ENCODE results near the gene CHD8. TPM values are rescaled to one million over a fixed set of nuclear protein-coding genes. Genes with fewer than 3 reads are reported as not detected.

CHD8 gene
- total and polyA plus RNA-seq, 10 of the 15 experiments (the other 5 are each of a cell fraction or from before 2014, with no cell fraction given) = 20.2 to 79.5 (median 35.5) TPM

DNA sequence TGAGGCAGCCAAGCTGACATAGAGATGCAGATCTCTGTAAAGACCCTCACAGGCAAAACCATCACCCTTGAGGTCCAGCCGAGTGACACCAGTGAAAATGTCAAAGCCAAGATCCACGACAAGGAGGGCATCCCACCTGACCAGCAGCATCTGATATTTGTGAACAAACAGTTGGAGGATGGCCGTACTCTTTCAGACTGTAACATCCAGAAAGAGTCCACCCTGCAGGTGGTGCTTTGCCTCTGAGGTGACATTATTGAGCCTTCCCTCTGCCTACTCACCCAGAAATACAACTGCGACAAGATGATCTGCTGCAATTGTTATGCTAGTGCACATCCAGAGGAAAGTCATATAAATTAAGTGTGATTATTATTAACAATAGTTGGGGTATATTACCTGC is 57.0 kb downstream of the CHD8 start:
- 98% methylated on average over 4 of the region's 4 CpGs for WGBS (ENCODE audit: insufficient coverage, insufficient replicate concordance, low lambda C conversion rate, missing lambda C conversion rate)
- H3K9me3 ChIP-seq (replicated peaks; ENCODE audit: control insufficient read depth, insufficient read depth, low read length) = no peaks in the 10 kb centered on the region
- no peaks in the 10 kb centered on the region for H3K4me1 ChIP-seq (ENCODE audit: control insufficient read depth, insufficient read depth, low read length)
- H3K4me2 ChIP-seq (ENCODE audit: control insufficient read depth, insufficient read depth) = no peak overlapping the region
- H4K20me1 ChIP-seq (ENCODE audit: control insufficient read depth, insufficient read depth) = no peaks in the 10 kb centered on the region
- ChIA-PET RAD21 (ENCODE audit: unreplicated experiment) (no interaction called here), CTCF (no interaction called here), SMC1A (ENCODE audit: uncharacterized antibody, unreplicated experiment) (no interaction called here), POLR2A (no interaction called here)
- no peak overlapping the region for H3K27ac ChIP-seq (ENCODE audit: control insufficient read depth, insufficient read depth)
- H2AFZ ChIP-seq (ENCODE audit: control insufficient read depth, low read depth, low read length) = no peak overlapping the region
- DNase-seq (ENCODE audit: low read depth, low spot score) (no peak), ATAC-seq (no peak), FAIRE-seq (no peak)
- in situ Hi-C loops (cut with MboI) = no loop called here
- H3K27me3 ChIP-seq (replicated peaks in 1 of 2; ENCODE audit: control insufficient read depth in 2 of 2, insufficient read depth in 2 of 2, low read length in 1 of 2) = no peaks in the 10 kb centered on the region
- no peak for TF ChIP-seq SRF (IDR thresholded peaks at IDR 0.05; ENCODE audit: low read depth in 2 of 2, low read length in 2 of 2)
- no peak for TF ChIP-seq SUZ12 (IDR thresholded peaks at IDR 0.05; ENCODE audit: unreplicated experiment)
- TF ChIP-seq BRCA1 (IDR thresholded peaks at IDR 0.05; ENCODE audit: low read depth, low read length) = no peak
- no peak for TF ChIP-seq YY1 (IDR thresholded peaks at IDR 0.05; ENCODE audit: low read depth, low read length)
- TF ChIP-seq JUND (IDR thresholded peaks at IDR 0.05; ENCODE audit: low read depth, low read length) = no peak
- TF ChIP-seq ZZZ3 (IDR thresholded peaks at IDR 0.05; ENCODE audit: control insufficient read depth, insufficient read length, low read depth) = no peak
- no peak for TF ChIP-seq IKZF1 (conservative IDR thresholded peaks at IDR 0.05)
- TF ChIP-seq, protein P1, sequence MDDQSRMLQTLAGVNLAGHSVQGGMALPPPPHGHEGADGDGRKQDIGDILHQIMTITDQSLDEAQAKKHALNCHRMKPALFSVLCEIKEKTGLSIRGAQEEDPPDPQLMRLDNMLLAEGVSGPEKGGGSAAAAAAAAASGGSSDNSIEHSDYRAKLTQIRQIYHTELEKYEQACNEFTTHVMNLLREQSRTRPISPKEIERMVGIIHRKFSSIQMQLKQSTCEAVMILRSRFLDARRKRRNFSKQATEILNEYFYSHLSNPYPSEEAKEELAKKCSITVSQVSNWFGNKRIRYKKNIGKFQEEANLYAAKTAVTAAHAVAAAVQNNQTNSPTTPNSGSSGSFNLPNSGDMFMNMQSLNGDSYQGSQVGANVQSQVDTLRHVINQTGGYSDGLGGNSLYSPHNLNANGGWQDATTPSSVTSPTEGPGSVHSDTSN (IDR thresholded peaks at IDR 0.05; ENCODE audit: insufficient replicate concordance, low read depth, low read length) = no peak
- TF ChIP-seq EP300 (IDR thresholded peaks at IDR 0.05; ENCODE audit: borderline replicate concordance in 1 of 2, control insufficient read depth in 1 of 2, low read depth in 2 of 2, low read length in 2 of 2) = no peak
- no peak for TF ChIP-seq BHLHE40 (IDR thresholded peaks at IDR 0.05; ENCODE audit: borderline replicate concordance in 1 of 2, low read depth in 2 of 2, low read length in 1 of 2)
- no peak for TF ChIP-seq NFYA (IDR thresholded peaks at IDR 0.05; ENCODE audit: borderline replicate concordance, low read depth, low read length)
- TF ChIP-seq REST (IDR thresholded peaks at IDR 0.05; ENCODE audit: low read depth, low read length) = no peak
- TF ChIP-seq RB1 (IDR thresholded peaks at IDR 0.05; ENCODE audit: borderline replicate concordance) = no peak
- no peak for TF ChIP-seq MTA2 (IDR thresholded peaks at IDR 0.05; ENCODE audit: low read depth)
- TF ChIP-seq SIN3A (IDR thresholded peaks at IDR 0.05; ENCODE audit: low read depth, low read length) = no peak
- no peak for TF ChIP-seq FOXK2 (IDR thresholded peaks at IDR 0.05)
- no peak for TF ChIP-seq SREBF1 (IDR thresholded peaks at IDR 0.05; ENCODE audit: low read length)
- TF ChIP-seq SPI1 (IDR thresholded peaks at IDR 0.05; ENCODE audit: borderline replicate concordance, insufficient read depth, low read depth, low read length) = no peak
- TF ChIP-seq POLR2AphosphoS2 (IDR thresholded peaks at IDR 0.05; ENCODE audit: low read depth, low read length) = no peak
- no peak overlapping the region for H3K9ac ChIP-seq (ENCODE audit: control insufficient read depth, insufficient read depth, low read length)
- no peaks in the 10 kb centered on the region for H3K79me2 ChIP-seq (ENCODE audit: control insufficient read depth, insufficient read depth, low read length)
- H3K4me3 ChIP-seq = no peak overlapping the region
- peaks cover 26 to 57% of the 10 kb centered on the region in 2 experiments for H3K36me3 ChIP-seq (ENCODE audit: control insufficient read depth in 2 of 2, insufficient read depth in 2 of 2, low read length in 1 of 2)
- intact Hi-C loops (cut with micrococcal nuclease; ENCODE audit: unreplicated experiment) = no loop called here
- BruUV-seq (replicated peaks) = no TSS peak

All from GM12878 (cell line).